Activated naive CD8-positive, alpha-beta T cell treated with anti-CD3 and anti-CD28 coated beads, Interleukin-2, amount 50 U/mL, for 24 hours (primary cell): ENCODE results near the gene SP1.
A peak's percentile ranks its signal among the peaks of the same experiment; 100 is the strongest.
"Not testable (repeated sequence)": the region's sequence is repeated elsewhere in the genome, so short reads cannot be mapped to it uniquely, and the experiment has no call there.

ENCODE experiments used
- ATAC-seq: fragments of 150-1000 bp; cut with Tn5 transposase; one replicate; pipeline ENCODE4 v1.10.0; 2021
- DNase-seq: peaks from one replicate; pipeline ENCODE4 v3.0.0; 2021
- H3K27ac Mint-ChIP-seq: one replicate; pipeline ENCODE4 v1.8.0; 2021; ENCODE audit warnings: mild to moderate bottlenecking, mixed read lengths
- H3K27me3 Mint-ChIP-seq: one replicate; pipeline ENCODE4 v1.8.0; 2021; ENCODE audit warnings: mixed read lengths
- H3K36me3 Mint-ChIP-seq: one replicate; pipeline ENCODE4 v1.8.0; 2021; ENCODE audit warnings: low read depth, mixed read lengths
- H3K4me1 Mint-ChIP-seq: one replicate; pipeline ENCODE4 v1.8.0; 2021; ENCODE audit warnings: mixed read lengths
- H3K4me3 Mint-ChIP-seq: one replicate; pipeline ENCODE4 v1.8.0; 2021; ENCODE audit warnings: mild to moderate bottlenecking, moderate library complexity, mixed read lengths
- H3K9me3 Mint-ChIP-seq: one replicate; pipeline ENCODE4 v1.8.0; 2021; ENCODE audit warnings: mixed read lengths

SP1 gene

GRCh38 chr12:53439582-53439981 is 59.6 kb downstream of the SP1 start:
- not testable (repeated sequence) for ATAC-seq, DNase-seq, H3K9me3 Mint-ChIP-seq, H3K27me3 Mint-ChIP-seq
- Mint-ChIP-seq H3K27ac (peak overlapping the region; percentile 11), H3K4me1 (peaks cover 23% of the 10 kb centered on the region), H3K36me3 (peaks cover 13% of the 10 kb centered on the region), H3K4me3 (peak overlapping the region; percentile 7)

- Mint-ChIP-seq H3K4me3 (peak within 1 kb of the TSS; percentile 94), H3K27me3 (no peaks in the 10 kb centered on the region), H3K9me3 (no peaks in the 10 kb centered on the region), H3K27ac (peak within 1 kb of the TSS; percentile 90), H3K36me3 (peaks cover 27% of the 10 kb centered on the region), H3K4me1 (peaks cover 37% of the 10 kb centered on the region)
- ATAC-seq, result peak; percentile 100
- DNase-seq, result peak; percentile 99
These were observed 61.3 kb downstream of the SP1 start, which contains the start of gene PRR13 for GRCh38 chr12:53441040-53441833. Gene PRR13 (plus strand): TSS chr12:53441734. CDS start chr12:53442715, 981 bp downstream.

- no peaks in the 10 kb centered on the region for H3K27me3 Mint-ChIP-seq
- H3K4me1 Mint-ChIP-seq, result peaks cover 39% of the 10 kb centered on the region
- no peak overlapping the region for H3K27ac Mint-ChIP-seq
- no peak for DNase-seq
- H3K9me3 Mint-ChIP-seq, result no peaks in the 10 kb centered on the region
- peaks cover 41% of the 10 kb centered on the region for H3K36me3 Mint-ChIP-seq
- H3K4me3 Mint-ChIP-seq, result peak overlapping the region; percentile 65
- no peak for ATAC-seq
These were observed 64.0 kb downstream of the SP1 start for GRCh38 chr12:53443955-53444354.

- H3K27ac Mint-ChIP-seq, result peak overlapping the region; percentile 62
- H3K4me3 Mint-ChIP-seq, result peak overlapping the region; percentile 24
- H3K4me1 Mint-ChIP-seq, result peaks cover 38% of the 10 kb centered on the region
These were observed 64.8 kb downstream of the SP1 start for GRCh38 chr12:53444593-53445325.

GRCh38 chr12:53450936-53451335 is 71.0 kb downstream of the SP1 start:
- Mint-ChIP-seq H3K36me3 (peaks cover 53% of the 10 kb centered on the region), H3K4me3 (peak overlapping the region; percentile 17), H3K27me3 (no peaks in the 10 kb centered on the region), H3K9me3 (no peaks in the 10 kb centered on the region), H3K27ac (no peak overlapping the region), H3K4me1 (peaks cover 44% of the 10 kb centered on the region)
- DNase-seq (no peak), ATAC-seq (no peak)

More at GRCh38 chr12:53444593-53445325, 64.8 kb downstream of the SP1 start:
- H3K36me3 Mint-ChIP-seq, result peaks cover 41% of the 10 kb centered on the region
- ATAC-seq, DNase-seq, H3K27me3 Mint-ChIP-seq, H3K9me3 Mint-ChIP-seq: not testable (repeated sequence)

- peak within 1 kb of the TSS; percentile 99 for H3K27ac Mint-ChIP-seq
- peak within 1 kb of the TSS; percentile 97 for H3K4me3 Mint-ChIP-seq
- peaks cover 43% of the 10 kb centered on the region for H3K4me1 Mint-ChIP-seq
- H3K9me3 Mint-ChIP-seq, result no peaks in the 10 kb centered on the region
- peaks cover 54% of the 10 kb centered on the region for H3K36me3 Mint-ChIP-seq
- peak; percentile 97 for ATAC-seq
- no peaks in the 10 kb centered on the region for H3K27me3 Mint-ChIP-seq
- peak; percentile 97 for DNase-seq
These were observed 71.7 kb downstream of the SP1 start, which contains the start of gene PCBP2 for GRCh38 chr12:53451661-53452158. Gene PCBP2 (plus strand): TSS chr12:53452102. CDS start chr12:53454801, 2,699 bp downstream.

- H3K27me3 Mint-ChIP-seq, result no peaks in the 10 kb centered on the region
- peak overlapping the region; percentile 97 for H3K4me3 Mint-ChIP-seq
- peaks cover 57% of the 10 kb centered on the region for H3K36me3 Mint-ChIP-seq
- ATAC-seq (peak; percentile 35), DNase-seq (peak; percentile 73)
- peaks cover 43% of the 10 kb centered on the region for H3K4me1 Mint-ChIP-seq
- H3K27ac Mint-ChIP-seq, result peak overlapping the region; percentile 99
- H3K9me3 Mint-ChIP-seq, result no peaks in the 10 kb centered on the region
These were observed 72.4 kb downstream of the SP1 start for GRCh38 chr12:53452159-53453077.

- H3K4me1 Mint-ChIP-seq, result peaks cover 53% of the 10 kb centered on the region
- DNase-seq (no peak), ATAC-seq (no peak)
- no peaks in the 10 kb centered on the region for H3K27me3 Mint-ChIP-seq
- no peaks in the 10 kb centered on the region for H3K9me3 Mint-ChIP-seq
- H3K4me3 Mint-ChIP-seq, result peak overlapping the region; percentile 97
- peaks cover 63% of the 10 kb centered on the region for H3K36me3 Mint-ChIP-seq
- H3K27ac Mint-ChIP-seq, result peak overlapping the region; percentile 99
These were observed 74.1 kb downstream of the SP1 start for GRCh38 chr12:53453953-53454640.

GRCh38 chr12:53454707-53455106 is 74.7 kb downstream of the SP1 start:
- Mint-ChIP-seq H3K4me3 (peak overlapping the region; percentile 97), H3K27me3 (no peaks in the 10 kb centered on the region), H3K9me3 (no peaks in the 10 kb centered on the region), H3K36me3 (peaks cover 67% of the 10 kb centered on the region), H3K4me1 (peaks cover 56% of the 10 kb centered on the region), H3K27ac (peak overlapping the region; percentile 99)
- DNase-seq (no peak), ATAC-seq (no peak)

GRCh38 chr12:53456654-53457366 is 76.8 kb downstream of the SP1 start:
- Mint-ChIP-seq H3K27ac (no peak overlapping the region), H3K4me1 (peaks cover 65% of the 10 kb centered on the region), H3K4me3 (no peak overlapping the region), H3K27me3 (no peaks in the 10 kb centered on the region), H3K36me3 (peaks cover 85% of the 10 kb centered on the region), H3K9me3 (no peaks in the 10 kb centered on the region)
- no peak for ATAC-seq
- no peak for DNase-seq

- H3K27ac Mint-ChIP-seq, result peak overlapping the region; percentile 62
- peaks cover 66% of the 10 kb centered on the region for H3K4me1 Mint-ChIP-seq
- no peaks in the 10 kb centered on the region for H3K9me3 Mint-ChIP-seq
- ATAC-seq (no peak), DNase-seq (no peak)
- H3K27me3 Mint-ChIP-seq, result no peaks in the 10 kb centered on the region
- no peak overlapping the region for H3K4me3 Mint-ChIP-seq
- H3K36me3 Mint-ChIP-seq, result peaks cover 93% of the 10 kb centered on the region
These were observed 79.1 kb downstream of the SP1 start for GRCh38 chr12:53459097-53459496.

- peaks cover 90% of the 10 kb centered on the region for H3K36me3 Mint-ChIP-seq
- ATAC-seq (no peak), DNase-seq (no peak)
- H3K27ac Mint-ChIP-seq, result peak overlapping the region; percentile 75
- peaks cover 53% of the 10 kb centered on the region for H3K4me1 Mint-ChIP-seq
- H3K9me3 Mint-ChIP-seq, result no peaks in the 10 kb centered on the region
- no peaks in the 10 kb centered on the region for H3K27me3 Mint-ChIP-seq
- H3K4me3 Mint-ChIP-seq, result no peak overlapping the region
These were observed 81.1 kb downstream of the SP1 start for GRCh38 chr12:53461059-53461458.

GRCh38 chr12:53461591-53461990 is 81.6 kb downstream of the SP1 start:
- Mint-ChIP-seq H3K36me3 (peaks cover 90% of the 10 kb centered on the region), H3K27ac (peak overlapping the region; percentile 75), H3K9me3 (no peaks in the 10 kb centered on the region), H3K4me1 (peaks cover 51% of the 10 kb centered on the region), H3K4me3 (no peak overlapping the region), H3K27me3 (no peaks in the 10 kb centered on the region)
- no peak for DNase-seq
- ATAC-seq, result no peak
